SHP77 treated with DMSO at 0.1 percent for 48 hours (cell line): Measurements from ENCODE around the gene CMIP.

ENCODE experiments used
- DNase-seq: peaks from one replicate; lab custom pipeline; 2025; lab: John Stamatoyannopoulos, UW

The CMIP gene

GRCh38 chr16:81624760-81625543, 180.3 kb downstream of the CMIP start:
- DNase-seq, result no peak

GRCh38 chr16:81625544-81626153, 181.0 kb downstream of the CMIP start:
- DNase-seq, result no peak

GRCh38 chr16:81626181-81626674, 181.6 kb downstream of the CMIP start:
- no peak for DNase-seq

GRCh38 chr16:81627024-81627423, 182.4 kb downstream of the CMIP start:
- DNase-seq, result no peak

- no peak for DNase-seq
Measured at GRCh38 chr16:81627729-81628244, 183.2 kb downstream of the CMIP start.

GRCh38 chr16:81629034-81629802, 184.6 kb downstream of the CMIP start:
- DNase-seq, result no peak

- DNase-seq, result no peak
Measured at GRCh38 chr16:81629896-81630634, 185.5 kb downstream of the CMIP start.

GRCh38 chr16:81630635-81631031, 186.0 kb downstream of the CMIP start:
- DNase-seq, result no peak

- no peak for DNase-seq
Measured at GRCh38 chr16:81632392-81633146, 188.0 kb downstream of the CMIP start.

GRCh38 chr16:81633147-81633619, 188.6 kb downstream of the CMIP start:
- DNase-seq, result no peak

GRCh38 chr16:81633680-81634379, 189.2 kb downstream of the CMIP start:
- no peak for DNase-seq

GRCh38 chr16:81634380-81635062, 189.9 kb downstream of the CMIP start:
- no peak for DNase-seq

- DNase-seq, result no peak
Measured at GRCh38 chr16:81635063-81635937, 190.7 kb downstream of the CMIP start.

- DNase-seq, result peak; percentile 39
Measured at GRCh38 chr16:81636298-81636993, 191.8 kb downstream of the CMIP start.

GRCh38 chr16:81637336-81638235, 193.0 kb downstream of the CMIP start:
- no peak for DNase-seq

GRCh38 chr16:81638286-81638945, 193.8 kb downstream of the CMIP start:
- DNase-seq, result no peak
